IMR-90 (cell line): ENCODE measurements around the gene ZC3H15. TPM values are rescaled to one million over a fixed set of nuclear protein-coding genes. Genes with fewer than 3 reads are reported as not detected.

Source experiments
- ATAC-seq: fragments of 200-7000 bp; cut with Tn5 transposase; 2 replicates; pipeline ENCODE4 v1.9.1; 2020; ENCODE audit warnings: low read depth, mild to moderate bottlenecking, moderate library complexity
- BruUV-seq: library from RNA; stranded (reverse); fragments of 400-500 nt; replicated peaks from 2 replicates; lab custom pipeline; 2021; lab: Mats Ljungman, UMichigan
- CTCF ChIA-PET: fragments of 300-600 bp; formaldehyde crosslinking; extraction: SDS; loops from one replicate; lab custom pipeline; 2021; ENCODE audit warnings: antibody characterized with exemption; lab: Yijun Ruan, JAX
- POLR2A ChIA-PET: fragments of 300-600 bp; sonication (Branson Sonifier 250); formaldehyde crosslinking; loops from one replicate; lab custom pipeline; 2022; ENCODE audit warnings: antibody characterized with exemption; ENCODE audit not compliant: unreplicated experiment; lab: Charles Lee
- DNase-seq: peaks from one replicate; pipeline ENCODE4 v3.0.0; 2013
- H2AFZ ChIP-seq: replicated peaks from 2 replicates; pipeline ENCODE3; 2013; ENCODE audit warnings: low read length, mild to moderate bottlenecking; ENCODE audit not compliant: poor library complexity
- H2AK5ac ChIP-seq: 2 replicates; pipeline ENCODE4 v1.6.1; 2013; ENCODE audit warnings: low read depth, low read length, inconsistent platforms
- H2AK9ac ChIP-seq: replicated peaks from 2 replicates; pipeline ENCODE3; 2013; ENCODE audit warnings: mild to moderate bottlenecking, low read depth, low read length, moderate library complexity; ENCODE audit not compliant: poor library complexity
- H2BK120ac ChIP-seq: 2 replicates; pipeline ENCODE4 v1.6.1; 2013; ENCODE audit warnings: low read depth, low read length, inconsistent platforms
- H2BK15ac ChIP-seq: 3 replicates; pipeline ENCODE4 v1.6.1; 2013; ENCODE audit warnings: low read depth, low read length, inconsistent platforms
- H2BK20ac ChIP-seq: 2 replicates; pipeline ENCODE4 v1.6.1; 2013; ENCODE audit warnings: low read depth, mild to moderate bottlenecking, inconsistent platforms, low read length, moderate library complexity
- H2BK5ac ChIP-seq: 2 replicates; pipeline ENCODE4 v1.6.1; 2013; ENCODE audit warnings: mild to moderate bottlenecking, low read depth, low read length, inconsistent platforms; ENCODE audit not compliant: poor library complexity, severe bottlenecking
- H3K14ac ChIP-seq: replicated peaks from 2 replicates; pipeline ENCODE4 v1.6.1; 2013; ENCODE audit warnings: low read depth, low read length, inconsistent platforms
- H3K18ac ChIP-seq: 2 replicates; pipeline ENCODE4 v1.6.1; 2013; ENCODE audit warnings: low read depth, low read length, control low read depth
- H3K23ac ChIP-seq: 2 replicates; pipeline ENCODE4 v1.6.1; 2013; ENCODE audit warnings: low read depth, low read length, inconsistent platforms
- H3K27ac ChIP-seq: 2 replicates; pipeline ENCODE4 v1.5.1; 2013; ENCODE audit warnings: mild to moderate bottlenecking, control low read depth, low read length; ENCODE audit not compliant: insufficient read depth
- H3K27me3 ChIP-seq: 2 replicates; pipeline ENCODE4 v1.6.1; 2013; ENCODE audit warnings: low read length; ENCODE audit not compliant: control insufficient read depth, insufficient read depth
- H3K36me3 ChIP-seq: 2 replicates; pipeline ENCODE4 v1.6.1; 2013; ENCODE audit warnings: low read length, mixed read lengths; ENCODE audit not compliant: control insufficient read depth, insufficient read depth
- H3K4ac ChIP-seq: 2 replicates; pipeline ENCODE4 v1.6.1; 2013; ENCODE audit warnings: low read depth, low read length, inconsistent platforms
- H3K4me1 ChIP-seq: 2 replicates; pipeline ENCODE4 v1.6.1; 2013; ENCODE audit warnings: low read length, mixed read lengths; ENCODE audit not compliant: control insufficient read depth, insufficient read depth
- H3K4me2 ChIP-seq: 2 replicates; pipeline ENCODE4 v1.6.1; 2013; ENCODE audit warnings: low read depth, mild to moderate bottlenecking, control low read depth, low read length, moderate library complexity
- H3K4me3 ChIP-seq: 2 replicates; pipeline ENCODE4 v1.5.1; 2013; ENCODE audit warnings: low read depth, mild to moderate bottlenecking, control low read depth, low read length, moderate library complexity; ENCODE audit not compliant: insufficient read depth
- H3K56ac ChIP-seq: 2 replicates; pipeline ENCODE4 v1.6.1; 2013; ENCODE audit warnings: low read length, inconsistent platforms; ENCODE audit not compliant: insufficient read depth; ENCODE audit errors: extremely low read depth
- H3K79me1 ChIP-seq, 2 experiments: 2 replicates each; pipeline ENCODE4 v1.6.1; 2013; ENCODE audit warnings: low read length in 2 of 2, inconsistent platforms in 1 of 2, low read depth in 1 of 2
- H3K9ac ChIP-seq: 2 replicates; pipeline ENCODE4 v1.6.1; 2013; ENCODE audit warnings: low read depth, low read length, control low read depth
- H3K9me1 ChIP-seq: 2 replicates; pipeline ENCODE4 v1.6.1; 2013; ENCODE audit warnings: low read length, inconsistent platforms; ENCODE audit not compliant: insufficient read depth
- H3K9me3 ChIP-seq: 2 replicates; pipeline ENCODE4 v1.6.1; 2013; ENCODE audit warnings: low read length; ENCODE audit not compliant: control insufficient read depth, insufficient read depth
- H4K20me1 ChIP-seq: 2 replicates; pipeline ENCODE4 v1.6.1; 2013; ENCODE audit warnings: low read length, inconsistent platforms; ENCODE audit not compliant: insufficient read depth
- H4K5ac ChIP-seq: 2 replicates; pipeline ENCODE4 v1.6.1; 2013; ENCODE audit warnings: mild to moderate bottlenecking, low read depth, low read length, control low read depth
- H4K8ac ChIP-seq, 2 experiments: 2 replicates each; pipeline ENCODE4 v1.6.1; 2013; ENCODE audit warnings: low read depth in 2 of 2, low read length in 2 of 2, control low read depth in 1 of 2, inconsistent platforms in 1 of 2
- H4K91ac ChIP-seq: 2 replicates; pipeline ENCODE4 v1.6.1; 2013; ENCODE audit warnings: low read depth, low read length, inconsistent platforms; ENCODE audit not compliant: insufficient read depth
- BHLHE40 ChIP-seq: fragments of 150-350 bp; IDR thresholded peaks from 2 replicates; pipeline ENCODE4 v1.6.1; 2016; ENCODE audit warnings: mild to moderate bottlenecking, low read depth, low read length
- CEBPB ChIP-seq: IDR thresholded peaks from 2 replicates; pipeline ENCODE4 v1.6.1; 2012; ENCODE audit warnings: low read depth, low read length, improper control_type of control experiment
- CHD1 ChIP-seq: IDR thresholded peaks from 2 replicates; pipeline ENCODE4 v1.6.1; 2012; ENCODE audit warnings: low read depth, low read length, improper control_type of control experiment
- CTCF ChIP-seq: conservative IDR thresholded peaks from 2 replicates; pipeline ENCODE4 v1.5.1; 2012; ENCODE audit warnings: mild to moderate bottlenecking, low read depth, low read length, improper control_type of control experiment
- ELK1 ChIP-seq: fragments of 150-350 bp; IDR thresholded peaks from 2 replicates; pipeline ENCODE4 v1.6.1; 2016; ENCODE audit warnings: low read depth, mild to moderate bottlenecking, low read length, moderate library complexity, borderline replicate concordance
- FOS ChIP-seq: fragments of 150-350 bp; IDR thresholded peaks from 2 replicates; pipeline ENCODE4 v1.6.1; 2016; ENCODE audit warnings: low read depth, low read length
- MAFK ChIP-seq: IDR thresholded peaks from 2 replicates; pipeline ENCODE4 v1.6.1; 2012; ENCODE audit warnings: low read depth, low read length, improper control_type of control experiment
- MAZ ChIP-seq: IDR thresholded peaks from 2 replicates; pipeline ENCODE4 v1.6.1; 2012; ENCODE audit warnings: low read depth, mild to moderate bottlenecking, low read length, improper control_type of control experiment, moderate library complexity, borderline replicate concordance
- MXI1 ChIP-seq: IDR thresholded peaks from 2 replicates; pipeline ENCODE4 v1.6.1; 2012; ENCODE audit warnings: low read depth, mild to moderate bottlenecking, low read length, moderate library complexity, borderline replicate concordance
- NFE2L2 ChIP-seq: fragments of 150-350 bp; IDR thresholded peaks from 2 replicates; pipeline ENCODE4 v1.6.1; 2016; ENCODE audit warnings: low read depth, mild to moderate bottlenecking, low read length
- POLR2A ChIP-seq: IDR thresholded peaks from 2 replicates; pipeline ENCODE4 v1.6.1; 2012; ENCODE audit warnings: mild to moderate bottlenecking, low read depth, low read length
- RAD21 ChIP-seq: IDR thresholded peaks from 2 replicates; pipeline ENCODE4 v1.6.1; 2012; ENCODE audit warnings: low read length, improper control_type of control experiment
- RCOR1 ChIP-seq: IDR thresholded peaks from 2 replicates; pipeline ENCODE4 v1.6.1; 2012; ENCODE audit warnings: mild to moderate bottlenecking, low read length, improper control_type of control experiment; ENCODE audit not compliant: insufficient replicate concordance
- RFX5 ChIP-seq: IDR thresholded peaks from 2 replicates; pipeline ENCODE4 v1.8.0; 2012; ENCODE audit warnings: low read depth, mild to moderate bottlenecking, low read length, moderate library complexity
- SMC3 ChIP-seq: fragments of 150-350 bp; IDR thresholded peaks from 2 replicates; pipeline ENCODE4 v1.6.1; 2016; ENCODE audit warnings: low read depth, mild to moderate bottlenecking, antibody characterized with exemption, low read length, moderate library complexity
- USF2 ChIP-seq: fragments of 150-350 bp; IDR thresholded peaks from 2 replicates; pipeline ENCODE4 v1.6.1; 2017; ENCODE audit warnings: mild to moderate bottlenecking, antibody characterized with exemption, low read length, low read depth
- dilution Hi-C: fragments of 300-500 bp; cut with HindIII; formaldehyde crosslinking; loops from one replicate; pipeline ENCODE4 v1.14.3; 2018; ENCODE audit warnings: low sequenced_read_pairs; ENCODE audit not compliant: unreplicated experiment
- in situ Hi-C: fragments of 300-500 bp; cut with MboI; formaldehyde crosslinking; loops from 3 replicates; pipeline ENCODE4 v1.14.3; 2019; ENCODE audit warnings: low sequenced_read_pairs, inconsistent platforms, mixed read lengths
- intact Hi-C: fragments of 100-400 bp; cut with micrococcal nuclease; formaldehyde crosslinking; loops from 2 replicates; pipeline ENCODE4 v1.10.0; 2022
- polyA plus RNA-seq, 3 experiments: library from polyadenylated mRNA; depleted of rRNA; stranded (reverse); fragments of >200 nt; gene quantifications; 2 replicates each; pipeline ENCODE4 v1.2.3, GENCODE V29; 2012; ENCODE audit warnings: low replicate concordance in 1 of 3
- total RNA-seq: library from RNA; depleted of rRNA; stranded (reverse); fragments of >200 nt; gene quantifications from 2 replicates; pipeline ENCODE4 v1.2.3, GENCODE V29; 2012

Gene ZC3H15
- total and polyA plus RNA-seq, 2 of the 4 experiments (the other 2 are of a cell fraction) = 22.9 to 47.4 TPM

GRCh38 chr2:186531257-186531775 is 45.3 kb downstream of the ZC3H15 start:
- CTCF ChIA-PET = no interaction called here
- no peak overlapping the region for H2BK20ac ChIP-seq
- no peak overlapping the region for H3K4me2 ChIP-seq
- H3K56ac ChIP-seq = no peak overlapping the region
- no peak overlapping the region for H3K23ac ChIP-seq
- H3K27ac ChIP-seq = no peak overlapping the region
- peaks cover 3% of the 10 kb centered on the region; the same call in 1 of the 2 replicates for H3K4me1 ChIP-seq
- dilution Hi-C loops = no loop called here
- no peak overlapping the region for H3K4me3 ChIP-seq
- no peak overlapping the region for H2AFZ ChIP-seq
- H4K20me1 ChIP-seq = no peaks in the 10 kb centered on the region
- intact Hi-C loops = no loop called here
- no peaks in the 10 kb centered on the region for H3K27me3 ChIP-seq
- no peak for DNase-seq
- no peak overlapping the region for H3K9ac ChIP-seq
- no peak overlapping the region for H2BK15ac ChIP-seq
- H3K18ac ChIP-seq = no peak overlapping the region
- no peaks in the 10 kb centered on the region for H3K36me3 ChIP-seq
- H2AK9ac ChIP-seq = no peak overlapping the region
- H4K8ac ChIP-seq = no peak overlapping the region
- H3K79me1 ChIP-seq = no peaks in the 10 kb centered on the region
- POLR2A ChIA-PET = interaction anchor here (1.2 kb wide), 1 partner anchor 38 kb away, joined by 3 read pairs; no protein-coding TSS in a partner anchor
- TF ChIP-seq CEBPB (no peak), MAZ (no peak), MXI1 (no peak), NFE2L2 (no peak), MAFK (no peak), RFX5 (no peak), ELK1 (no peak), RCOR1 (no peak), FOS (no peak), SMC3 (no peak), USF2 (no peak), CTCF (no peak), CHD1 (no peak), POLR2A (no peak), BHLHE40 (no peak), RAD21 (no peak)
- no peak overlapping the region for H3K14ac ChIP-seq
- no peak overlapping the region for H2BK5ac ChIP-seq
- BruUV-seq = no TSS peak
- no peak overlapping the region for H2BK120ac ChIP-seq
- H3K4ac ChIP-seq = no peak overlapping the region
- ATAC-seq = peak; percentile 80
- H2AK5ac ChIP-seq = no peak overlapping the region
- no peak overlapping the region for H4K91ac ChIP-seq
- no peaks in the 10 kb centered on the region for H3K9me3 ChIP-seq
- H4K5ac ChIP-seq = no peak overlapping the region
- in situ Hi-C loops = no loop called here
- H3K9me1 ChIP-seq = no peaks in the 10 kb centered on the region
